ENCODE measurements around the gene MFAP3.

The MFAP3 gene

GRCh38 chr5:154092356-154093141, 53.8 kb downstream of the MFAP3 start:
- no peak overlapping the region for H3K4me3 ChIP-seq (ENCODE audit: low read length)
- no peak for TF ChIP-seq ZNF274 (IDR thresholded peaks at IDR 0.05; ENCODE audit: low read depth, low read length)

- TF ChIP-seq ZNF274 (IDR thresholded peaks at IDR 0.05; ENCODE audit: low read depth, low read length), result no peak
- H3K4me3 ChIP-seq (ENCODE audit: low read length), result no peak overlapping the region
Measured at GRCh38 chr5:154093142-154093532, 54.4 kb downstream of the MFAP3 start.

- H3K4me3 ChIP-seq (ENCODE audit: low read length), result no peak overlapping the region
- no peak for TF ChIP-seq ZNF274 (IDR thresholded peaks at IDR 0.05; ENCODE audit: low read depth, low read length)
Measured at GRCh38 chr5:154095904-154096303, 57.1 kb downstream of the MFAP3 start.

- H3K4me3 ChIP-seq (ENCODE audit: low read length), result no peak overlapping the region
- no peak for TF ChIP-seq ZNF274 (IDR thresholded peaks at IDR 0.05; ENCODE audit: low read depth, low read length)
Measured at GRCh38 chr5:154097031-154097430, 58.3 kb downstream of the MFAP3 start.

DNA sequence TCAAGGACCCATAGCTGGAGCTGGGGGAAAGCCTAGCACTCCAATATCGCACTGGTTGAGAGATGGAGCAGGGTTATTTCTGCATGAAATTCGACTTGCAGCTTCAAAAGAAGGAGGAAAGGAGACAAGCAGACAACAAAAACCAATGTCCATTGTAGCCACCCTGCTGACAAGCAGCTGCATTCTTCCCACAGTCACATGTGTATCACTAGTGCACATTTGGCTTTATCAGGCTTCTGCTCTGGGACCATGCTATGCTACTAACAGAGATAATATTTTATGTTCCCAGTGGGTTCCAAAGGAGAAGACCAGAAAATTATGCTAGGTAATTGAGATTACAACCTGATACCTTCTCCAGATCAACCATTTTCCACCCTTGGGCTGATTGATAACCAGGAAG, 59.7 kb downstream of the MFAP3 start:
- no peak for TF ChIP-seq ZNF274 (IDR thresholded peaks at IDR 0.05; ENCODE audit: low read depth, low read length)
- H3K4me3 ChIP-seq (ENCODE audit: low read length), result no peak overlapping the region

GRCh38 chr5:154101184-154101583, 62.4 kb downstream of the MFAP3 start:
- no peak overlapping the region for H3K4me3 ChIP-seq (ENCODE audit: low read length)
- TF ChIP-seq ZNF274 (IDR thresholded peaks at IDR 0.05; ENCODE audit: low read depth, low read length), result no peak

- H3K4me3 ChIP-seq (ENCODE audit: low read length), result no peak overlapping the region
- TF ChIP-seq ZNF274 (IDR thresholded peaks at IDR 0.05; ENCODE audit: low read depth, low read length), result no peak
Measured at GRCh38 chr5:154103233-154103632, 64.5 kb downstream of the MFAP3 start.
